ENCODE results near the gene GLIPR1.

- TF ChIP-seq CTCF (IDR thresholded peaks at IDR 0.05) (no peak), POLR2A (IDR thresholded peaks at IDR 0.05) (no peak)
Observed at GRCh38 chr12:75438059-75438754, 42.3 kb upstream of the GLIPR1 start.
